H1 (cell line): ENCODE data around the gene BCL2L1. TPM values are rescaled to one million over a fixed set of nuclear protein-coding genes. Genes with fewer than 3 reads are reported as not detected.
A peak's percentile ranks its signal among the peaks of the same experiment; 100 is the strongest.

Experiments
- BCL11A ChIP-seq, 2 experiments: IDR thresholded peaks; one replicate each; pipeline ENCODE4 v1.6.1; 2011; ENCODE audit warnings: low read depth in 2 of 2, low read length in 2 of 2, mild to moderate bottlenecking in 2 of 2
- EZH2 ChIP-seq: fragments of 200-600 bp; sonication (generic); IDR thresholded peaks from 2 replicates; pipeline ENCODE4 v1.7.1; 2012; ENCODE audit warnings: low read depth, mild to moderate bottlenecking, moderate library complexity, low read length, inconsistent platforms; ENCODE audit not compliant: severe bottlenecking
- NANOG ChIP-seq: IDR thresholded peaks from 2 replicates; pipeline ENCODE4 v1.6.1; 2011; ENCODE audit warnings: low read length, low read depth, mild to moderate bottlenecking, inconsistent platforms; ENCODE audit not compliant: insufficient read depth, poor library complexity, severe bottlenecking
- SIN3A ChIP-seq, 2 experiments: IDR thresholded peaks in 1 of 2; conservative IDR thresholded peaks in 1 of 2; 2 replicates each; pipeline ENCODE4 v1.6.1; 2011 to 2012; ENCODE audit warnings: low read length in 2 of 2, improper control_type of control experiment in 1 of 2, low read depth in 1 of 2, mild to moderate bottlenecking in 1 of 2
- SP2 ChIP-seq: IDR thresholded peaks from 2 replicates; pipeline ENCODE4 v1.6.1; 2012; ENCODE audit warnings: mild to moderate bottlenecking, low read length, inconsistent platforms
- TAF1 ChIP-seq: IDR thresholded peaks from 2 replicates; pipeline ENCODE4 v1.6.1; 2011; ENCODE audit warnings: mild to moderate bottlenecking, low read depth, low read length
- TBP ChIP-seq: IDR thresholded peaks from 2 replicates; pipeline ENCODE4 v1.6.1; 2011; ENCODE audit warnings: low read depth, low read length, improper control_type of control experiment
- polyA plus RNA-seq, 7 experiments: library from polyadenylated mRNA; depleted of rRNA in 3 of 7; stranded (reverse) in 5 of 7; unstranded in 2 of 7; fragments of >200 nt in 5 of 7; fragments of 200-250 nt in 2 of 7; gene quantifications; 1 replicate in 5 of 7; 2 replicates in 1 of 7; 4 replicates in 1 of 7; pipeline versions ENCODE4 v1.2.1 to v1.2.3, GENCODE V29; 2011 to 2013; ENCODE audit warnings: missing spikeins in 2 of 7, mixed read lengths in 2 of 7
- total RNA-seq: library from RNA; stranded (reverse); fragmentation: NEBNext Ultra II Directional; extraction: Animal tissue kit (Norgen Biotek cat#: 25700); gene quantifications from 2 replicates; pipeline ENCODE4 v1.2.1, GENCODE V29; 2021
- TF ChIP-seq, protein P1 (sequence below), 3 experiments: IDR thresholded peaks; 1 replicate in 2 of 3; 2 replicates in 1 of 3; pipeline versions ENCODE4 v1.5.1 to v1.6.1; 2011; ENCODE audit warnings: low read length in 3 of 3, mild to moderate bottlenecking in 3 of 3, inconsistent platforms in 2 of 3, low read depth in 1 of 3, moderate library complexity in 1 of 3; ENCODE audit not compliant: insufficient read depth in 1 of 3; ENCODE audit errors: control extremely low read depth in 1 of 3

BCL2L1 gene
- total and polyA plus RNA-seq, 2 of the 8 experiments (the other 6 are each of a cell fraction or from before 2014, with no cell fraction given): 64.9 to 66.1 TPM

GRCh38 chr20:31723319-31724078, 831 bp upstream of the BCL2L1 start (continued):
- TF ChIP-seq NANOG (no peak), BCL11A (IDR thresholded peaks at IDR 0.05; ENCODE audit: low read depth in 2 of 2, low read length in 2 of 2) (no peak), TAF1 (peak; percentile 66), SP2 (peak; percentile 90), EZH2 (no peak), TBP (peak; percentile 69), SIN3A (conservative IDR thresholded peaks at IDR 0.05 in 1 of 2, IDR thresholded peaks at IDR 0.05 in 1 of 2; ENCODE audit: low read depth in 1 of 2, low read length in 2 of 2) (0 out of 4 replicates have a peak, but pooled peaks of 1 of the 2 experiments have one; percentile 57)
- TF ChIP-seq, protein P1, sequence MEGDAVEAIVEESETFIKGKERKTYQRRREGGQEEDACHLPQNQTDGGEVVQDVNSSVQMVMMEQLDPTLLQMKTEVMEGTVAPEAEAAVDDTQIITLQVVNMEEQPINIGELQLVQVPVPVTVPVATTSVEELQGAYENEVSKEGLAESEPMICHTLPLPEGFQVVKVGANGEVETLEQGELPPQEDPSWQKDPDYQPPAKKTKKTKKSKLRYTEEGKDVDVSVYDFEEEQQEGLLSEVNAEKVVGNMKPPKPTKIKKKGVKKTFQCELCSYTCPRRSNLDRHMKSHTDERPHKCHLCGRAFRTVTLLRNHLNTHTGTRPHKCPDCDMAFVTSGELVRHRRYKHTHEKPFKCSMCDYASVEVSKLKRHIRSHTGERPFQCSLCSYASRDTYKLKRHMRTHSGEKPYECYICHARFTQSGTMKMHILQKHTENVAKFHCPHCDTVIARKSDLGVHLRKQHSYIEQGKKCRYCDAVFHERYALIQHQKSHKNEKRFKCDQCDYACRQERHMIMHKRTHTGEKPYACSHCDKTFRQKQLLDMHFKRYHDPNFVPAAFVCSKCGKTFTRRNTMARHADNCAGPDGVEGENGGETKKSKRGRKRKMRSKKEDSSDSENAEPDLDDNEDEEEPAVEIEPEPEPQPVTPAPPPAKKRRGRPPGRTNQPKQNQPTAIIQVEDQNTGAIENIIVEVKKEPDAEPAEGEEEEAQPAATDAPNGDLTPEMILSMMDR (IDR thresholded peaks at IDR 0.05; ENCODE audit: control extremely low read depth in 1 of 3, insufficient read depth in 1 of 3, low read depth in 1 of 3, low read length in 3 of 3): peak; percentile 97 to 99 (median 98)
